ENCODE data around the gene MYBPH.

- TF ChIP-seq CTCF (IDR thresholded peaks at IDR 0.05), result no peak
- TF ChIP-seq POLR2A (IDR thresholded peaks at IDR 0.05), result no peak
These were observed 32.6 kb upstream of the MYBPH start for GRCh38 chr1:203208181-203208580.

Data from right lobe of liver (tissue), 4 donors.